Transverse colon (tissue), 3 donors: ENCODE measurements around the gene PDE2A.

Experiments used
- CTCF ChIP-seq, 5 experiments: fragments of 200-600 bp in 3 of 5; fragments of 450-650 bp in 2 of 5; sonication (generic) in 3 of 5; IDR thresholded peaks; 1 replicate in 2 of 5; 2 replicates in 3 of 5; pipeline ENCODE4 v1.5.1; 2016 to 2017; ENCODE audit warnings: antibody characterized with exemption in 5 of 5, inconsistent platforms in 3 of 5, mild to moderate bottlenecking in 2 of 5, moderate library complexity in 1 of 5
- EP300 ChIP-seq: sonication (generic); formaldehyde crosslinking; IDR thresholded peaks from one replicate; pipeline ENCODE4 v1.6.1; 2017; ENCODE audit warnings: antibody characterized with exemption, low read depth

GRCh38 chr11:72528121-72528520, 146.1 kb downstream of the PDE2A start:
- TF ChIP-seq CTCF (IDR thresholded peaks at IDR 0.05) (no peak), EP300 (no peak)
